Stimulated activated CD8-positive, alpha-beta memory T cell treated with anti-CD3 and anti-CD28 coated beads, Interleukin-15, amount 100 ng/mL, for 24 hours (primary cell): Measurements from ENCODE around the gene PLCL2.
"Not testable (repeated sequence)": the region's sequence is repeated elsewhere in the genome, so short reads cannot be mapped to it uniquely, and the experiment has no call there.

Experiments used
- DNase-seq: peaks from one replicate; pipeline ENCODE4 v3.0.0-alpha.2; 2020; ENCODE audit warnings: low read depth

PLCL2 gene

DNA sequence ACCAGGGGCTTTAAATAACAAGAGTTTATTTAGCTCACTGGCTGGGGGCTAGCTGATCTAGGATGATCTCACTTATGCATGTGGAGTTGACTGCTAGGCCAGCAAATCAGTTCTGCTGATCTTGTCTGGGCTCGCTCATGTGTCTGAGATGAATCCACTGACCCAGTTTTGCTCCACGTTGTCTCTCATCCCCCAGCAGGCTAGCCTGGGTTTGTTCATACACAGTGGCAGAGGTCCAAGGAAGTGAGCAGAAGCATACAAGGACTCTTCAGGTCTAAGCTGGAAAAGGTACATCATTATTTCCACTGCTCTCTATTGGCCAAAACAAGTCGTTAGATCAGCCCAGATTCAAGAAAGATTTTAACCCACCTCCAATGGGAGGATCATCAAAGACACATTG, 238.0 kb downstream of the PLCL2 start:
- DNase-seq: no peak

DNA sequence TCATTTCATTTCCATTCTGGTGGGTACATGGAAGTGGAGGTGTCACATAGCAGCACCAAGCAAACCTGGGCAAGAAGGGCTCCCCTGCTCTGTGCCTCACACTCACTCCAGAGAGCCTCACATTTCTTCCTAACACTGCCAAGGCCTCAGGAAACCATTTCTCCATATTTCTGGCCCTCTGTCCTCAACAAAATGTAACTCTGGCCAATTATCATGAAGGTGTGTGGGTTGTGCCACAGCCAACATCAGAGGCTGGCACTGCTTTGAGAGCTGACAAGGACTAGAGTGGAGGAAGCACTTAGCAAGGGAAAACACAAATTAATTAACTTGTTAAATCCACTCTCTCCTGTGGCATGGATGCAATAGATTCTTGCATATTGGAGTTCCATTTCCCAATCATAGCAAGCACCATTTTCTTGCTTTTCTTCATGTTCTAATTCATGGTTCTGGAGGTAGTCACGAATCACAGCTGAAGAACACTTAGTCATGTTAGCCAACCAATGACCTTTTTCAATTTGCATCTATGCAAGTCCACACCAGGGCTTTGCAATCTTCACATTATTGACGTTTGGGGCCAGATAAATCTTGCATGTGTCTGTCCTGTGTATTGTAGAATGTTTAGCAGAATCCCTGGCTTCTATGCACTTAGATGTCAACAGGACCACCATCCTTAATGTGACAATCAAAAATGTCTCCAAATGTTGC, 241.1 kb downstream of the PLCL2 start:
- no peak for DNase-seq

GRCh38 chr3:17128671-17129070, 243.9 kb downstream of the PLCL2 start:
- DNase-seq: not testable (repeated sequence)

- no peak for DNase-seq
Observed at GRCh38 chr3:17129556-17129955, 244.8 kb downstream of the PLCL2 start.

- DNase-seq: no peak
Observed at GRCh38 chr3:17130956-17131355, 246.2 kb downstream of the PLCL2 start.

GRCh38 chr3:17132286-17133115, 247.7 kb downstream of the PLCL2 start:
- no peak for DNase-seq

DNA sequence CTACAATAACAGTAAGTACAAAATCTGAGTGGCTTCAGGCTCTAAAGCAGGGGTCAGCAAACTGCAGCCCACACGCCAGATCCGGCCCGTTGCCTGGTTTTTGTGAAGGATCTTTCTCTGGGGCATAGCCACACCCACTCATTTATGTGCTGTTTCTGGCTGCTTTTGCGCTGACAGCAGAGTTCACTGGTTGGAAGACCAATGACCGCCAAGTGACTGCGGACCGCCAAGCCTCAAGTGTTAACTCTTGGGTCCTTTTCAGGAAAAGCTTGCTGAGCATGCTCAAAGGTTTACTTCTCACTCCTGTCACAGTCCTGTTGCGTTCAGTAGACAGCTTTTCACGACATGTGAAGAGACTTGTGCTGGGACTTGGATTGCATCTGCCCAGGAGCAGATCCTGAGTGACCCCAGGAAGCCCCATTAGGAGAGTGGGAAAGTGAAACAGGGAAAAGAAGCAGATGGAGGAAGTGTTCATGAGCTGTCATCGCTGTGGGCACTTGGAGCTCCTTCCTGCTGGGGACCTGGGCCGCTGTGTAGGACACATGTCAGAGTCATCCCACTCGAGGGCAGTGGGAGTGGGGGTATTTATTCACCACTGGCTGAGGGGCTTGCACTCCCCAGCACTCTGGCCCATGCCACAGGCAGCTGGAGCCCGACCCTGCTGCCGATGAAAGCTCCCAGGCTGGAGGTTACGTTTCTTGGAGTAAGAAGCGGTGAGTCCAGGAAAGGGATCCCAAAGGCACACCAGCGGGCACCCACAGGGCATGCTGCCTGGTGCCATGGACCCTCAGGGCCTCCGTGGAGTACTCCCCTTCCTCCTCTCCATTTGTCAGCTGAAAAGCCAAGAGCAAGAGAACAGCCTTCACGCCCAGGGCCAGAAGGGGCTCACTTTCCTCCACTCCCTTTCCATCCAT, 249.1 kb downstream of the PLCL2 start:
- DNase-seq: no peak

DNA sequence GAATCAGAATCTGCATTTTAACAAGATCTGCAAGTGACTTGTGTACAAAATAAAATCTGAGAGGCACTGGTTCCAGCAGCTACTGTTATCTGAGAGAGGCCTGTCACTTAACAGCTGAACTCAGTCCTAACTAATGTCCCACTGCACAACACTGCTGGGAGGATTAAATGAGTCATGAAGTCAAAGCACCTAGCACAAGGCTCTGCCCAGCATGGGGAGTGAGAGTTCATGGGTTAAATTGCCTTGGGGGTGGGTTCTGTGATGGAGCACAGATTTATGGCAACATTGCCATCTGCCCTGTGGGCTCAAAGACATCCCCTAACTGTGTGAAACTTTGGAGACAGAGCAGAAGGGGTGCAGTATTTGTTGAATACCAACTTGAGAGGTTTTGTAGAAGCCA, 250.9 kb downstream of the PLCL2 start:
- no peak for DNase-seq

DNA sequence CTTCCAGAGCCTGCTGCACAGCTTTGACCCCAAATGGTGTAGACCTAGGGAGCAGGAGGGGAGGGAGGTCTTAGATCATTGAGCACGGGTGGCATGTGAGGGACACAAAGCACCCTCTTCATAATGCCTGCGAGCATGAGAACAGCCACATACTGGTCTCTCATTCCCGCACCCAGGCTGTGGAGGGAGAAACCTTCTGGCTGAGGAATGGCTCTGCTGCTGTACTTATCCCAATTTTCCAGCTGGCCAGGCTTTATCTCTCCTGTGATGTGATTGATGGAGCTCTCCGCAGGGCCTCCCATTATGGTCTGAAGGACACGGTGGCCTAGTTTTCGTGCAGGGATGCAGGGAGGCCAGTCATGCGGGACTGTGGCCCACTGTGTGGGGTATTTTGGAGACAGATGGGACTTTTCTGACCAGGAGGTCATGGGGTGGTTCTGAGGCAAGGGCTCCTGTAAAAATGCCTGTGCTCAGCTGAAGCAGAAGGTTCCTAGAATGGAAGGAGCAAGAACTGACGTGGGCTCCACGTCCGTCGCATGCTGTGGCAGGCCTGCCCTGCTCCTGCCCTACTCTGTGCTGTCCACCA, 251.5 kb downstream of the PLCL2 start:
- no peak for DNase-seq

- DNase-seq: no peak
Observed at GRCh38 chr3:17137321-17137826, 252.6 kb downstream of the PLCL2 start.

DNA sequence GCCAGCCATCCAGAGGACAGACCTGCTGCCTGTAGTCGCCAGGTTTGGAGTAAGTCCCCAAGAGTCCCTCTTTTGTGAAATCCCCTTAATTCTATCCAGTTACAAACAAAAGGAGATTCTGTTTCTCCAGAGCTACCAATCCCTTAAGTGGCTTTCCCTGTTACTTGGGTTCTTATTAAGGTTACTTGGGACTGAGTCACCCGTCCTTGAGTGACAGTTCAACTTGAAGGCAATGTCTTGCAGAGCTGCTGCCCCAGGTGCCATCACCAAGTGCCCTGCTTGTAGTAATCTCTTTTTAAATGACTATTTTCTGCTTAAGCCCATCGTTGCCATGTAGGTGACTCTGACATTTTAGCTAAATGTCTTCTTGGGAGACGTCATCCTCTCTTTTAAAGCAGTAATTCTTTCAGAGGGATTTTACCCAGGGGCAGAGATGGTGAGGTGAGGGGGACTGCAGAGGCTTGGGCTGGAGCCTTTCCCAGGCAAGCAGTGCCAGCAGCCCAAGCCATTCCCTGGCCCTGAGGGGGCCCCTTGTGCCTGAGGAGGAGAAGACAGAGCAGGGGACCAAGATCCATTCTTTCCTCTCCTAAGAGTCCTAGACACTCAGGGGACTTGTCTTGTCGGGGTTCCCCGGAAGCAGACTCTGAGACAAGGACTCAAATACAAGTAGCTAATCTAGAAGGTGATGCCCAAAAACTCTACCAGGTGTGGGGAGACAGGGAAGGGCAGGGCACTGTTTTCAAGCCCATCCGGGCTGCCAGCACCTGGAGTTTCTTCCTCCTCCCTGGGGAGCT, 253.7 kb downstream of the PLCL2 start:
- DNase-seq: no peak
